ENCODE data around the gene ATP2B3. TPM values are rescaled to one million over a fixed set of nuclear protein-coding genes. Genes with fewer than 3 reads are reported as not detected.
A peak's percentile ranks its signal among the peaks of the same experiment; 100 is the strongest.

ATP2B3 gene
- total and polyA plus RNA-seq, 2 of the 4 experiments (the other 2 are of a cell fraction) = under 0.01 to 0.03 TPM

- Histone ChIP-seq H2AK5ac (ENCODE audit: low read depth, low read length) (peak overlapping the region; percentile 28; the same call in 1 of the 2 replicates), H3K4me2 (ENCODE audit: low read depth, low read length) (no peak overlapping the region), H3K23ac (ENCODE audit: low read depth, low read length) (no peak overlapping the region), H3K9me3 (ENCODE audit: control insufficient read depth, insufficient read depth, low read length) (no peaks in the 10 kb centered on the region), H2BK5ac (ENCODE audit: low read depth, low read length, poor library complexity, severe bottlenecking) (no peak overlapping the region), H2AK9ac (replicated peaks; ENCODE audit: low read depth, low read length, poor library complexity) (no peak overlapping the region), H3K18ac (ENCODE audit: low read depth, low read length) (no peak overlapping the region), H4K91ac (ENCODE audit: insufficient read depth, low read depth, low read length) (no peak overlapping the region), H3K4me1 (ENCODE audit: control insufficient read depth, insufficient read depth, low read length) (peaks cover 23% of the 10 kb centered on the region), H3K4ac (ENCODE audit: low read depth, low read length) (no peak overlapping the region), H3K14ac (replicated peaks; ENCODE audit: low read depth, low read length) (no peak overlapping the region), H3K9me1 (ENCODE audit: insufficient read depth, low read length) (peaks cover 23% of the 10 kb centered on the region), H3K27ac (ENCODE audit: insufficient read depth, low read length) (no peak overlapping the region), H4K5ac (ENCODE audit: low read depth, low read length) (no peak overlapping the region), H4K8ac (ENCODE audit: low read depth in 2 of 2, low read length in 2 of 2) (no peak overlapping the region), H2AFZ (replicated peaks; ENCODE audit: low read length, poor library complexity) (peak overlapping the region; percentile 5), H2BK15ac (ENCODE audit: low read depth, low read length) (no peak overlapping the region), H2BK20ac (ENCODE audit: low read depth, low read length) (no peak overlapping the region), H3K56ac (ENCODE audit: extremely low read depth, insufficient read depth, low read length) (no peak overlapping the region), H3K27me3 (ENCODE audit: control insufficient read depth, insufficient read depth, low read length) (no peaks in the 10 kb centered on the region), H4K20me1 (ENCODE audit: insufficient read depth, low read length) (no peaks in the 10 kb centered on the region), H2BK120ac (ENCODE audit: low read depth, low read length) (no peak overlapping the region), H3K79me1 (ENCODE audit: low read depth in 1 of 2, low read length in 2 of 2) (peaks cover 0 to 5% of the 10 kb centered on the region in 2 experiments; a peak in 1 of 4 replicates), H3K9ac (ENCODE audit: low read depth, low read length) (no peak overlapping the region), H3K36me3 (ENCODE audit: control insufficient read depth, insufficient read depth, low read length) (no peaks in the 10 kb centered on the region), H3K4me3 (ENCODE audit: insufficient read depth, low read depth, low read length) (no peak overlapping the region)
- WGBS, 2 experiments (ENCODE audit: extremely low coverage in 2 of 2, insufficient read length in 1 of 2) = 84% methylated on average over 9 of the region's 16 CpGs; no CpG with 5 or more reads in 1 of the 2 experiments
- no peak for DNase-seq
- dilution Hi-C loops (cut with HindIII; ENCODE audit: low sequenced_read_pairs, unreplicated experiment) = no loop called here
- intact Hi-C loops (cut with micrococcal nuclease) = no loop called here
- POLR2A ChIA-PET (ENCODE audit: unreplicated experiment) = no interaction called here
- no TSS peak for BruUV-seq (replicated peaks)
- in situ Hi-C loops (cut with MboI; ENCODE audit: low sequenced_read_pairs) = no loop called here
- no peak for ATAC-seq (ENCODE audit: low read depth)
- no peak for TF ChIP-seq SMC3 (IDR thresholded peaks at IDR 0.05; ENCODE audit: low read depth, low read length)
- CTCF ChIA-PET = no interaction called here
These were observed 38.7 kb upstream of the ATP2B3 start for GRCh38 chrX:153478746-153479145.
